ENCODE measurements around the gene FAM110D.

FAM110D gene

GRCh38 chr1:26161415-26162219, 2.7 kb downstream of the FAM110D start:
- DNase-seq (ENCODE audit: extremely low read depth in 1 of 2, low read depth in 1 of 2) = peak in 1 of 2 donors; percentile 13

GRCh38 chr1:26162220-26162709, 3.4 kb downstream of the FAM110D start:
- no peak for DNase-seq (ENCODE audit: extremely low read depth in 1 of 2, low read depth in 1 of 2)

DNA sequence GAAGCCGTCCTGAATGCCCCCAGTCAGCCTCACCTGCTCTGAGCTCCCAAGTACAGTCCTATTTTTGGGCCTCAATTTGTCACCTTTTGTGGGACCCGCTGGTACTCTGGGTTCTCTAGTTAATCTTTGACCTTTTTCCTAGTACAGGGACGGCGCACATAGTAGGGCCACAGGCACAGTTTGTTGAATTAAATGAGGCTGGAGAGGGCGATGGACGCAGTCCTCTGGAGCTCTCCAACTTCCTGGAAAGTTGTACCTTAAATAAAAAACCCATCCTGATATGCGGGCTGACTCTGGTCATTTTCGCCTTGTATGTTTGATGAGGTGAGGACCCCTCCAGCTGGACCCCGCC, 4.8 kb downstream of the FAM110D start:
- DNase-seq (ENCODE audit: extremely low read depth in 1 of 2, low read depth in 1 of 2) = no peak

GRCh38 chr1:26164036-26164860, 5.4 kb downstream of the FAM110D start:
- DNase-seq (ENCODE audit: extremely low read depth in 1 of 2, low read depth in 1 of 2) = peak in 1 of 2 donors; percentile 44

GRCh38 chr1:26164861-26165842, 6.3 kb downstream of the FAM110D start:
- DNase-seq (ENCODE audit: extremely low read depth in 1 of 2, low read depth in 1 of 2) = no peak

DNA sequence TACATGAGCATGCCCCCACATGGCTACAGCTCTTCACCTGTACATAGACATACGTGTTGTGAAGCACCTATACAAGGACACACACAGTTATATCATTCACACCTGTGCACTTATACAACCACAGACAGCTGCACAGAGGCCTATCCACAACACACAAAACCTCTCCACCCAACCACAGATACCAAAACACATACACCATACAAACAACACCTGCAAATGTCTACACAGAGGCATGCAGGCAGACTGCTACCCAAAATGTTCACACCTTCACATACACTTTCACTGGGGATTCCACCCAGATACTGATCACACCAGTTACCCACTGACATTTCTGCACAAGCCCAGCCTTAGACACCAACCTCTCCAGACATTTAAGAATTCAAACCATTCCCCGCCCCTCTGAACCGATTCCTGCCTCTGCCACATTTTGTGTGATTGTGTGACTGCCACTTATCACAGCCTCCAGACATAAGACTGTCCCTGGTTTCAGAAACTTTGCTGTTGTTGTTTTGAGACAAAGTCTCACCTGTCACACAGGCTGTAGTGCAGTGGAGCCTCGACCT, 7.9 kb downstream of the FAM110D start:
- no peak for DNase-seq (ENCODE audit: extremely low read depth in 1 of 2, low read depth in 1 of 2)

GRCh38 chr1:26168410-26169197, 9.7 kb downstream of the FAM110D start, which contains the start of gene C1orf232:
C1orf232 (minus strand) TSS chr1:26168963; CDS start chr1:26168499, 464 bp downstream.
- no peak for DNase-seq (ENCODE audit: extremely low read depth in 1 of 2, low read depth in 1 of 2)

DNA sequence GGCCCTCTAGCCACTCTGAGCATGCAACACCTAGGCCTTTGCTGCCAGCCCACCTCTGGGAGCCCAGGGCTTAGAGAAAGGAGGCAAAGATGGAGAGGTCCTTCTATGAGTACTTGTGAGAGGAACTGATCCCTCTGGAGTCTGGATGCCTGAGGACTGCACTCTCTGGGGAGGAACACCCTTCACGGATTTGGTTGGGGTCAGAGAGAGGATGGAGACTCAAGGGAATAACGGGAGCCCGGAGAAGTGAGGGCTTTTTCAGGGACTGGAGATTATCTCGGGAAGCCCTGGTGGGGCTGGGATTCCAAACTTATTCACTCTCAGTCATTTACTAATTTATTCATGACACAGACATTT, 10.3 kb downstream of the FAM110D start:
- no peak for DNase-seq (ENCODE audit: extremely low read depth in 1 of 2, low read depth in 1 of 2)

DNA sequence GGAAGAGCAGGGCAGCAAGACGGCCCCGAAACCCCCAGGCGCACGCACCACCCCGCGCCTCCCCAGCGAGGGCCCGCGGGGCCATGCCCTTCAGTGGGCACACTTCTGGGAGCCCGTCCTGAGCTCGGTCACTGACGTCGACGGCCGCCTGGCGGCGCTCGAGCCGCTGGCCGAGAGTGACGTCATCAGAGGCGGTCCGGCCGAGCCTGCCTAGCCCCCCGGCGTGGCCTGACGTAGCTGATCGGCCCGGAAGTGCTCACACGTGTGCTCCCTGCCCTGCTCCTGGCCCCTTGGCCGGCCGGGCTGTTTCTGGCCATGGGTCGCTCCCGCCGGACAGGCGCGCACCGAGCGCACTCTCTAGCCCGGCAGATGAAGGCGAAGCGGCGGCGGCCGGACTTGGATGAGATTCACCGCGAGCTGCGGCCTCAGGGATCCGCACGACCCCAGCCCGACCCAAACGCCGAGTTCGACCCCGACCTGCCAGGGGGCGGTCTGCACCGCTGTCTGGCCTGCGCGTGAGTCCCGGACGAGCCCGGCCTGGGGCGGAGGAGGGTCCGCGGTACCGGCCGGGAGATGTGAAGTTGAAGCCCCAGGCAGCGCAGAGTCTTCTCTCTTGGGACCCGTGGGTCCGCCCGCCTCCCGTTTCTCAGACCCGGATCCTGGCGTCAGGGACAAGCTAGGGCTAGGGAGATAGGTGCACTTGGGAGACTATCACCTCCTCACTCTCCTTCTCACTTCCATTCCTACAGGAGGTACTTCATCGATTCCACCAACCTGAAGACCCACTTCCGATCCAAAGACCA, 11.0 kb downstream of the FAM110D start, which contains the start of gene ZNF593:
ZNF593 (plus strand) TSS at position 240 of the 803 bp plus-strand sequence; CDS start at position 316, 76 bp downstream.
- DNase-seq (ENCODE audit: extremely low read depth in 1 of 2, low read depth in 1 of 2) = peak; percentile 51 to 76

- no peak for DNase-seq (ENCODE audit: extremely low read depth in 1 of 2, low read depth in 1 of 2)
Observed at GRCh38 chr1:26170472-26170821, 11.6 kb downstream of the FAM110D start.

DNA sequence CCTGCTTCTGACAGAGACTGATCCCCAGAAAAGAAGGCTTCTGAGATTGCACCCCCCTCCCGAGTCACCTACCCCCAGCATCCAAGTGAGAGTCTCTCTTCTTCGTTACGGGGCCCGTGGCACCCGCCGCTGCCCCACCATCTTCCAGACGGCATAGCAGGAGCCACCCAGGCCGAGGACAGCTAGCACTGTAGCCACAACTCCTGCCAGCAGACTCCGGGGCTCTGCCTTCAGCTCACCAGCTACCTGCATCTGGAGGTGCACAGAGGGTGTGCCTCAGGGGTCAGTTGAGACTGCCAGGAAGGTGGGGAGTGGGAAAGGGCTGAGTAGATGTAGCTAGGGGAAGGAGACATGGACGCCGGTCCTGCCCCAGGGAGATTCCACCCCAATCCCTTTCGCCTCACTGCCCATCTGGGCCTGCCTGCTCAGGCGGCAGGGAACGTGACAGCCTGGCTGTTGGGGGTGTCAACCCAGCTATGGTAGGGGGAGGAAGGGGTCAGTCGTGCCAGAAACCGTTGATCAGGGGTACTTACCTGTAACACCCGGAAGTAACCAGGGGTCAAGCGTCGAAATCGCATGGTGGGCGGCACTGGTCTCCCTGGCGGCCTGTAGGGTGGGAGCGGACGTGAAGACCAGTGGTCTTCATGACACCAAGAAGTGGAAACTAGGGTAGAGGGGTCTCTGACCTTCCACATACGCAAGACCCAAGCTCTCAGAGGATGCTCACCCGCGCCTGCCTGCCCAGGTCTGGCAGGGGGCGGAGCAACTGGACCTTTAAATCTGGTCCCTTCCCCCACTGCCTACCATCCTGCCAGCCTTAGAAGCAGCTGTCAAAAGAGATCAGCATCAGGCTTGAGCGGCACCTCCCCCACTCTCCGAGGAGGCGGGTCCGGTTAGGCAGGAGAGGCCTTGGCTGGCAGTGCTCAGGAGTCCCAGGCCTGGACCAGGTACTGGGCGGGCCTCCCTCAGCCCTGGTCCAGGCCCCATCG, 12.5 kb downstream of the FAM110D start, which contains the start of gene ZNF593OS:
ZNF593OS (minus strand) TSS at position 749 of the 989 bp plus-strand sequence; CDS start at position 578, 171 bp downstream.
- DNase-seq (ENCODE audit: extremely low read depth in 1 of 2, low read depth in 1 of 2) = no peak

DNA sequence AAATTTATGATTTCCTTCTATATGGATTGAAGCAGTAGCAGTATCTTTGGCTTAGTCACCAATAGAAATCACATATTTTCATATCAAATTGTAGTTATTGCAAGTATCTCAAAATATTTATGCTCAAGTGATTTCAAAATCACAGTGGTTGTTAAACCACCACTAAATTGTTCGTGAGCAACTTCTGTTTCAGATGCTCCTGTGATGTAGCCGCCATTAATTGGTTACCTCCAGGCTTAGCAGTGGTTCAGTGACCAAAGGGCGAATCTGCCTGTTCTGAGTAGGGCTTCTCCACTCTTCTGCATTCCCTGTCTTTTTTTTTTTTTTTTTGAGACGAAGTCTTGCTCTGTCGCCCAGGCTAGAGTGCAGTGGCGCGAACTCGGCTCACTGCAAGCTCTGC, 16.5 kb downstream of the FAM110D start:
- DNase-seq (ENCODE audit: extremely low read depth in 1 of 2, low read depth in 1 of 2) = no peak

GRCh38 chr1:26177182-26177684, 18.4 kb downstream of the FAM110D start, which contains the start of gene CNKSR1:
CNKSR1 (plus strand) TSS chr1:26177491; CDS start chr1:26177548, 57 bp downstream.
- no peak for DNase-seq (ENCODE audit: extremely low read depth in 1 of 2, low read depth in 1 of 2)

GRCh38 chr1:26180010-26180506, 21.2 kb downstream of the FAM110D start:
- no peak for DNase-seq (ENCODE audit: extremely low read depth in 1 of 2, low read depth in 1 of 2)

GRCh38 chr1:26181586-26182382, 22.9 kb downstream of the FAM110D start:
- no peak for DNase-seq (ENCODE audit: extremely low read depth in 1 of 2, low read depth in 1 of 2)

- no peak for DNase-seq (ENCODE audit: extremely low read depth in 1 of 2, low read depth in 1 of 2)
Observed at GRCh38 chr1:26182383-26182696, 23.5 kb downstream of the FAM110D start.
